Measurements from ENCODE around the gene S100A7A. TPM values are rescaled to one million over a fixed set of nuclear protein-coding genes. Genes with fewer than 3 reads are reported as not detected.

S100A7A gene
- total RNA-seq, 1 donor from 2014 or later = not detected

DNA sequence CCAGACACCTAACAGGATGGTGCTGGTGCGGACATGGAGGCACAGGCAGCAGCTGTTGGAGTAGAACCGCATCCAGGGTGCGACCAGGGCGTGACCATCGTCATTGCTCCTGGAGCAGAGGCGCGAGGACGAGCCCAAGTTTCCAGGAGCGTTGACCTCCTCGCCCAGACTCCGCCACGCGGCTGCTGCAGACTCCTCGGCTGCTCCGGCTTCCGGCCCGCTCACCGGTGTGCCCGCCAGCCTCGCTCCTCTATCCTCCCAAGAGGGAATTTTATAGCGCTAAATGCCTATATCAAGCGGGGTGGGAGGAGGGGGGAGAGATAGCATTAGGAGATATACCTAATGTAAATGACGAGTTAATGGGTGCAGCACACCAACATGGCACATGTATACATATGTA is 35.6 kb upstream of the S100A7A start:
- no peak overlapping the region for H2AFZ ChIP-seq (ENCODE audit: low read depth, low read length)
- H3K4me3 ChIP-seq (ENCODE audit: insufficient read depth, low read depth, low read length) = no peak overlapping the region
- no peaks in the 10 kb centered on the region for H3K79me2 ChIP-seq (ENCODE audit: insufficient read depth, low read length)
- DNase-seq (ENCODE audit: low read depth) (no peak), FAIRE-seq (no peak)
- no peaks in the 10 kb centered on the region for H3K4me1 ChIP-seq (ENCODE audit: insufficient read depth, low read length)
- peaks cover 3% of the 10 kb centered on the region for H3K4me1 Mint-ChIP-seq (ENCODE audit: low read depth, unreplicated experiment)
- H3K27ac ChIP-seq (ENCODE audit: low read depth, low read length) = no peak overlapping the region
- peaks cover 3% of the 10 kb centered on the region for H3K27me3 ChIP-seq (ENCODE audit: insufficient read depth, low read length)
- H3K36me3 Mint-ChIP-seq (ENCODE audit: low read depth, unreplicated experiment) = no peaks in the 10 kb centered on the region
- H3K9me3 Mint-ChIP-seq (ENCODE audit: unreplicated experiment) = peaks cover 12% of the 10 kb centered on the region
- no peak overlapping the region for H3K4me3 Mint-ChIP-seq (ENCODE audit: unreplicated experiment)
- no peaks in the 10 kb centered on the region for H3K36me3 ChIP-seq (ENCODE audit: insufficient read depth, low read length)
- peaks cover 3% of the 10 kb centered on the region for H3K9me3 ChIP-seq (ENCODE audit: insufficient read depth, low read depth, low read length)
- no peak for TF ChIP-seq EZH2 (IDR thresholded peaks at IDR 0.05; ENCODE audit: insufficient read depth, low read length)
- TF ChIP-seq, protein P1, sequence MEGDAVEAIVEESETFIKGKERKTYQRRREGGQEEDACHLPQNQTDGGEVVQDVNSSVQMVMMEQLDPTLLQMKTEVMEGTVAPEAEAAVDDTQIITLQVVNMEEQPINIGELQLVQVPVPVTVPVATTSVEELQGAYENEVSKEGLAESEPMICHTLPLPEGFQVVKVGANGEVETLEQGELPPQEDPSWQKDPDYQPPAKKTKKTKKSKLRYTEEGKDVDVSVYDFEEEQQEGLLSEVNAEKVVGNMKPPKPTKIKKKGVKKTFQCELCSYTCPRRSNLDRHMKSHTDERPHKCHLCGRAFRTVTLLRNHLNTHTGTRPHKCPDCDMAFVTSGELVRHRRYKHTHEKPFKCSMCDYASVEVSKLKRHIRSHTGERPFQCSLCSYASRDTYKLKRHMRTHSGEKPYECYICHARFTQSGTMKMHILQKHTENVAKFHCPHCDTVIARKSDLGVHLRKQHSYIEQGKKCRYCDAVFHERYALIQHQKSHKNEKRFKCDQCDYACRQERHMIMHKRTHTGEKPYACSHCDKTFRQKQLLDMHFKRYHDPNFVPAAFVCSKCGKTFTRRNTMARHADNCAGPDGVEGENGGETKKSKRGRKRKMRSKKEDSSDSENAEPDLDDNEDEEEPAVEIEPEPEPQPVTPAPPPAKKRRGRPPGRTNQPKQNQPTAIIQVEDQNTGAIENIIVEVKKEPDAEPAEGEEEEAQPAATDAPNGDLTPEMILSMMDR (IDR thresholded peaks at IDR 0.05; ENCODE audit: insufficient read depth, low read depth, low read length) = no peak
- peaks cover 37% of the 10 kb centered on the region for H3K27me3 Mint-ChIP-seq (ENCODE audit: low read depth, unreplicated experiment)
- no peak overlapping the region for H3K9ac ChIP-seq (ENCODE audit: low read length)
- H3K4me2 ChIP-seq (ENCODE audit: low read length) = no peak overlapping the region
- no peak overlapping the region for H3K27ac Mint-ChIP-seq (ENCODE audit: unreplicated experiment)
- no peaks in the 10 kb centered on the region for H4K20me1 ChIP-seq (ENCODE audit: insufficient read depth, low read length)

DNA sequence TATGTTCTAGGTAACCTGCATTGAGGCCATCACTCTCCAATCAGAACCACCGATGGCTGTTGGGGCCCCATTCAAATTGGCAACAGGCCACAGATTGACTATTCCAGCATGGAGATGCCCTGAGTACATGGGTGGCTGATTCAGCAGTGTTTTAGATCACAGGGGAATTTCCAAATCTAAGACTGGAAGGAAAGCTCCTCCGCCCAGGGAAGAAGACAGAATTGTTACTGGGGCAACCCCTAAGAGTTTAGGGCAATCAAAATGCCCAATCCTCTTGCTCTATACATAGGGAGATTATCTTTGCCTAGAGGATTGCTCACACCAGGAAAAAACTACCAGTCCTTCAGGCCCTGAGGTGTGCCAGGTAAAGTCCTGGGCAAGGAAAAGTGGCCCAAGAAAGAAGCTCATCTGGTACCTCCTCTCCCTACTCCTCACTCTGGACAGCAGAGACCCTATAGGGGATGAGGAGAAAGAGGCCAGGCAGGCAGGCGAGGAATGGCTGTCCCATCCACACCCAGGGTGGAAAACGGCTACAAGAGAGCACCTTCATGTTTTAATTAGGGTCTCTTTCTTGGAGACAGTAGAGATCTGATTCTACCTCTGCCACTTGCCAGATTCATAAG is 31.3 kb upstream of the S100A7A start:
- Histone ChIP-seq H2AFZ (ENCODE audit: low read depth, low read length) (no peak overlapping the region), H3K4me1 (ENCODE audit: insufficient read depth, low read length) (no peaks in the 10 kb centered on the region), H3K36me3 (ENCODE audit: insufficient read depth, low read length) (no peaks in the 10 kb centered on the region), H3K9me3 (ENCODE audit: insufficient read depth, low read depth, low read length) (peaks cover 3% of the 10 kb centered on the region), H3K27ac (ENCODE audit: low read depth, low read length) (no peak overlapping the region), H3K79me2 (ENCODE audit: insufficient read depth, low read length) (no peaks in the 10 kb centered on the region), H3K4me2 (ENCODE audit: low read length) (no peak overlapping the region), H3K4me3 (ENCODE audit: insufficient read depth, low read depth, low read length) (no peak overlapping the region), H3K9ac (ENCODE audit: low read length) (no peak overlapping the region), H3K27me3 (ENCODE audit: insufficient read depth, low read length) (no peaks in the 10 kb centered on the region), H4K20me1 (ENCODE audit: insufficient read depth, low read length) (no peaks in the 10 kb centered on the region)
- DNase-seq (ENCODE audit: low read depth) (no peak), FAIRE-seq (no peak)
- TF ChIP-seq EZH2 (IDR thresholded peaks at IDR 0.05; ENCODE audit: insufficient read depth, low read length) = no peak
- TF ChIP-seq, protein P1 (IDR thresholded peaks at IDR 0.05; ENCODE audit: insufficient read depth, low read depth, low read length) = no peak
- no peaks in the 10 kb centered on the region for H3K4me1 Mint-ChIP-seq (ENCODE audit: low read depth, unreplicated experiment)
- peaks cover 10% of the 10 kb centered on the region for H3K9me3 Mint-ChIP-seq (ENCODE audit: unreplicated experiment)
- no peak overlapping the region for H3K4me3 Mint-ChIP-seq (ENCODE audit: unreplicated experiment)
- no peak overlapping the region for H3K27ac Mint-ChIP-seq (ENCODE audit: unreplicated experiment)
- H3K36me3 Mint-ChIP-seq (ENCODE audit: low read depth, unreplicated experiment) = no peaks in the 10 kb centered on the region
- H3K27me3 Mint-ChIP-seq (ENCODE audit: low read depth, unreplicated experiment) = peaks cover 40% of the 10 kb centered on the region

DNA sequence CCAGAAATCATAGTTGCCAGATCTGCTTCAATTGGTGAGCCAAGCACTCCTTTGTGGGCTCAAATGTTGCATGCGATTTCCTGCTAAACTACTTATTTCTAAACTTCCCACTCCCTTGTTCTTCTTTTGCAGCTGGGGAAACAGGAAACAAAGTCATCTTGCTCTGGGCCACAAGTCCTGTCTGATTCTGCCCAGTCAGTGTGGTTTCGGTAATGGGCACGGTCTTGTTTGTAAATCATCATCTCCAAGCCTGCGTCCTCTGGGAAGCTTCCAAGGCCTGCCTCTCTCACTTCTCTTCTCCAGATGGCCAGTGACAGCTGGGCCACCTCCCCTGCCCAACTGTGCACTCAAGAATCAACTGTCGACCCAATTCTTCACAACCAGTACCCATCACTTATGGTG is 29.8 kb upstream of the S100A7A start:
- no peaks in the 10 kb centered on the region for H3K36me3 Mint-ChIP-seq (ENCODE audit: low read depth, unreplicated experiment)
- peaks cover 41% of the 10 kb centered on the region for H3K27me3 Mint-ChIP-seq (ENCODE audit: low read depth, unreplicated experiment)
- TF ChIP-seq EZH2 (IDR thresholded peaks at IDR 0.05; ENCODE audit: insufficient read depth, low read length) = no peak
- TF ChIP-seq, protein P1 (IDR thresholded peaks at IDR 0.05; ENCODE audit: insufficient read depth, low read depth, low read length) = no peak
- Histone ChIP-seq H3K79me2 (ENCODE audit: insufficient read depth, low read length) (no peaks in the 10 kb centered on the region), H4K20me1 (ENCODE audit: insufficient read depth, low read length) (no peaks in the 10 kb centered on the region), H2AFZ (ENCODE audit: low read depth, low read length) (no peak overlapping the region), H3K36me3 (ENCODE audit: insufficient read depth, low read length) (no peaks in the 10 kb centered on the region), H3K9me3 (ENCODE audit: insufficient read depth, low read depth, low read length) (no peaks in the 10 kb centered on the region), H3K4me1 (ENCODE audit: insufficient read depth, low read length) (no peaks in the 10 kb centered on the region), H3K9ac (ENCODE audit: low read length) (no peak overlapping the region), H3K4me2 (ENCODE audit: low read length) (no peak overlapping the region), H3K27ac (ENCODE audit: low read depth, low read length) (no peak overlapping the region), H3K4me3 (ENCODE audit: insufficient read depth, low read depth, low read length) (no peak overlapping the region), H3K27me3 (ENCODE audit: insufficient read depth, low read length) (no peaks in the 10 kb centered on the region)
- peaks cover 6% of the 10 kb centered on the region for H3K9me3 Mint-ChIP-seq (ENCODE audit: unreplicated experiment)
- FAIRE-seq (no peak), DNase-seq (ENCODE audit: low read depth) (no peak)
- no peak overlapping the region for H3K4me3 Mint-ChIP-seq (ENCODE audit: unreplicated experiment)
- H3K27ac Mint-ChIP-seq (ENCODE audit: unreplicated experiment) = no peak overlapping the region
- H3K4me1 Mint-ChIP-seq (ENCODE audit: low read depth, unreplicated experiment) = no peaks in the 10 kb centered on the region
